Left kidney (tissue), 2 donors: ENCODE results near the gene CNTNAP2. TPM values are rescaled to one million over a fixed set of nuclear protein-coding genes. Genes with fewer than 3 reads are reported as not detected.

ENCODE experiments used
- DNase-seq: peaks from one replicate; pipeline ENCODE4 v3.0.0-alpha.2; 2013
- polyA plus RNA-seq: library from polyadenylated mRNA; unstranded; fragments of 120-200 nt; gene quantifications from one replicate; pipeline ENCODE4 v1.2.1, GENCODE V29; 2013; ENCODE audit not compliant: insufficient read length

CNTNAP2 gene
- polyA plus RNA-seq, 1 donor, result 26.4 TPM

- DNase-seq, result no peak
Observed at GRCh38 chr7:148344406-148344805, 2227.8 kb downstream of the CNTNAP2 start.

DNA sequence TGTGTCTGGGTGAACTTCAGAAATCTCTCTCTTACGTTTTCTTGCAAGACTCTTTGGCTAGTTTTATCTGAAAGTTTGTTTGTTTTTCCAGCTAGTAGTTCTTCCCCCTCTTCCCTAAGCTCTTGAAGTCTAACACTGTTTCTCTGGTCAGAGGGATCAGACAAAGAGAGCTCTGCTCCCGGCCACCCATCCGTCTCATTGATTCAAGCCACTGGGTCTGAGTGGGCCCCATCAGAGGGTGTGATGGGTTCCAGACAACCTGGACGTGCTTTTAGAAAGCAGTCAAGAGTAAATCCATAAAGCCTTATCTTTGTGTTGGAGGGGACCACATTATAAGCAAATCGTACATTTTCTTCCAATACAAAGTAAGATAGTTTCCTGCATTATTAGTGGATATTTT is 2231.4 kb downstream of the CNTNAP2 start:
- no peak for DNase-seq

GRCh38 chr7:148348466-148348865 is 2231.9 kb downstream of the CNTNAP2 start:
- no peak for DNase-seq

- no peak for DNase-seq
Observed at GRCh38 chr7:148356303-148356702, 2239.7 kb downstream of the CNTNAP2 start.

DNA sequence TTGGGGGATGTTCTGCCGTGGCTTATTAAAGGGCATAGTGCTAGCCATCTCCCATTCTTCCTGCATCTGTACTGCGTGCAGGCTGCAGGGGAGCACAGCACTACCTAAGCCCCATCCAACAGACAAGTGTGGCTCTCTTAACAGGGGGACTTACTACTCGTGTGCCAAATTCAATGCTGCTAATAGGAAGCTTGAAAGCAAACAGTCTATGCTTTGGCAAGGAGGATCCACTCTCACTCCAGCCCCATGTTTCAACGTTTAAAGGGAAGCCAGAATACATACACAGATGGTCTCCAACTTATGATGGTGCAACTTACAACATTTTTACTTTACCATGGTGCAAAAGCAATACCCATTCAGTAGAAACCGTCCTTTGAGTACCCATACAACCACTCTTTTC is 2245.9 kb downstream of the CNTNAP2 start:
- DNase-seq, result no peak

GRCh38 chr7:148367731-148368475 is 2251.3 kb downstream of the CNTNAP2 start:
- no peak for DNase-seq

DNA sequence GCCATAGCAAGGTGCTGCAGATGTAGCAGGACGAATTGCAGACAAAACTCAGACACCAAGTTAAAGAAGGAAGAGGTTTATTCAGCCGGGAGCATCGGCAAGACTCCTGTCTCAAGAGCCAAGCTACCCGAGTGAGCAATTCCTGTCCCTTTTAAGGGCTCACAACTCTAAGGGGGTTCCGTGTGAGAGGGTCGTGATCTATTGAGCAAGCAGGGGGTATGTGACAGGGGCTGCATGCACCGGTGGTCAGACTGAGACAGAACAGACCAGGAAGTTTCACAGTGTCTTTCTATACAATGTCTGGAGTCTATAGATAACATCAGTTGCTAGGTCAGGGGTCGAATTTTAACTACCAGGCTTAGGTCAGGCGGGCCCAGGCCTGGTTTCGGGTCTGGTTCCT is 2252.0 kb downstream of the CNTNAP2 start:
- no peak for DNase-seq

DNA sequence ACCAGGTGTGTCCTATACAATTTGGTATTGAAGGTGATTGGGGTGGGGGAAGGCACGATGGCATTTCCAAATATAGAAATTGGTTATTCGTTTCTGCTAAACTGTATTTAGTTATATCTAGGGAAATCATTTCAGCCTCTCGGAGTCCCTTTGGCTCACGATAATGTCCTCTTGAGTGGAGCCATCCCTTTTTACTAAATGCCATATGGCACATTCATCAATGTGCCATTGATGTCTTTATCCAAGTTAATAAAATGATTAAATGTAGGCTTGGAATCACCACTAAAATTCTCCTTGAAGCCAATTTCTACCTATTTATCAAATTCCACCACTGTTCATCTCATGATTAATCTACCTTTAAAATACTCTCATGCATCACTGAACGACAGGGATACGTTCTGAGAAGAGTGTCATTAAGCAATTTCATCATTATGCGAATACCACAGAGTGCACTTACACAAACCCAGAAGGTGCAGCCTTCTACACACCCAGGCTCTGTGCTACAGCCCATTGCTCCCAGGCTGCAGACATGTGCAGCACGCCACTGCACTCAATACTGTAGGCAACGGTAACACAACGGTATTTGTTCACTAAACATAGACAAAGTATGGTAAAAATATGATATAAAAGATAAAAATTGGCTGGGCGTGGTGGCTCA is 2254.8 kb downstream of the CNTNAP2 start:
- no peak for DNase-seq

GRCh38 chr7:148374396-148375259 is 2258.0 kb downstream of the CNTNAP2 start:
- no peak for DNase-seq

DNA sequence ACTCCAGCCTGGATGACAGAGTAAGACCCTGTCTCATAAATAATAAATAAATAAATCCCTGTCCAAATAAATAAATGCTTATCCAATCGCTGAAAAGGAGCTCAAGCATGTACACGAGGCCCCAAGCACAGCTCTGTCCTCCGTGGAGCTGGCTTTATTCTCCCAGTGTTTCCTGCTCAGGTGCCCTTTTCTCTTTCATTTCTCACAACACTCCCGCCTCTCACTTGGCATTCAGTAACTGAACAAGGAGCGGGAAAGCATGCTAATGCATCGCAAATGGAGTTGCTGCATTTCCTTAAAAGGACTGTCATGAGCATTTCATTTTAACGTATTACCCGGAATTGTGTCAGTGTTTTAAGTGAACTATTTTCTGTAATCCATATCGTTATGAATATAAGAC is 2263.1 kb downstream of the CNTNAP2 start:
- DNase-seq, result no peak

- no peak for DNase-seq
Observed at GRCh38 chr7:148380596-148381419, 2264.2 kb downstream of the CNTNAP2 start.

- DNase-seq, result no peak
Observed at GRCh38 chr7:148382596-148382995, 2266.0 kb downstream of the CNTNAP2 start.

DNA sequence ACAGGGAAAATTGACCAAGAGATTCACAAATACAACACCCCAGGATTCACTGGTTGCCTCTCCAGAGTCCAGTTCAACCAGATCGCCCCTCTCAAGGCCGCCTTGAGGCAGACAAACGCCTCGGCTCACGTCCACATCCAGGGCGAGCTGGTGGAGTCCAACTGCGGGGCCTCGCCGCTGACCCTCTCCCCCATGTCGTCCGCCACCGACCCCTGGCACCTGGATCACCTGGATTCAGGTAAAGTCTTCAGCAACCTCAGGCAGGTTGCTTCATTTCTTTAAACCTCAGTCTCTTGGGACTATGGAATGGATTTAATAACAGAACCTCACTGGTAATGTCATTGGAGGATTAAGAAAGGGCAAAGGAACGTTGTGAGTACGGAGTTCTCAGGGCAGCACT is 2267.1 kb downstream of the CNTNAP2 start:
- no peak for DNase-seq

DNA sequence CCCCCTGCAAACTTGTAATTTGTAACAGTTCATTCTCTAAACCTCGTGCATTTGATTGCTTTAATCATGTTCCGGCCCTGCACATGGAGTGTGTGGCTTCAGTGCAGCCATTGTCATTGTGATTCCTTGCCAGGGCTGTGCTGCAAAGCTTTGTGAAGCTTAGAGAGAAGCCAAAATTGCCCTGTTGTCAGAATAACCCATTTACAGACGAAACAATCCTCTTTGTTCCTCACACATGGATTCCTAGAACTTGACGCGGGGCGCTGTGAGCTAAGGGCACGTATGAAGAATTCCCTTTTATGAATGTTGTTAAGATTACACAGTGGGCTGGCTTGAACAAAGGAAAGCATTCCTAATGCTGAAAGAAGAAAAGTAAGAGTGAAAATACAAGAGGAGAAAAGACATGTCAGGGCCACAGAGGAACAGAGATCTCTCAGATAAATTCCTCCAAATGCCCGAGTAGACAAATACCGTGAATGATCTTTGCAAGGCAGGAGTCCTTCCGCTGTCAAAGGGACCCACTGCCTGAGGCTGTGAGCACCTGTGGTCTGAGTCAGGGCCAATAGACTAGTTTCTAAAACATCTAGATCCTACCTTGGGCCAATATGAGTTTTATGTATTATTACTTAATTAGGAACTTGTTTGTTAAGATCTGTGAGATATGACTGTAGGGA is 2268.5 kb downstream of the CNTNAP2 start:
- no peak for DNase-seq

DNA sequence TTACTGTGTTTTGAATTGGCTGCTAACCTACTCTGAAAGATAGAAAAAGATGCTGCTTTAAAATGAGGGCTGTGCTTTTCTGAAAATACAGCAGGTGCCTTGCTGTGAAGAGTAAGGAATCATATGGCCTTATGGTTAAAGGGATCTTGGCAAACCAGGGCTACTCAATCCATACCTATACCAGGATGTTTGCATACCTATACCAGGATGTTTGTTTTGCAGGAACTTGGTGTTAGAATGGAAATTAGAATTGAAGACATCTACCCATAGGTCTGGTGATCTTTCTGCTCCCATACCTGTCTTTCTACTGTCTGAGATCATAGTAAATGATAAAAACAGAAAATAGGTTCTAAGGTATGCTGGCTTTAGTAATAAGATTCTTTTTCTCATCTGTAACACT is 2273.8 kb downstream of the CNTNAP2 start:
- DNase-seq, result no peak

DNA sequence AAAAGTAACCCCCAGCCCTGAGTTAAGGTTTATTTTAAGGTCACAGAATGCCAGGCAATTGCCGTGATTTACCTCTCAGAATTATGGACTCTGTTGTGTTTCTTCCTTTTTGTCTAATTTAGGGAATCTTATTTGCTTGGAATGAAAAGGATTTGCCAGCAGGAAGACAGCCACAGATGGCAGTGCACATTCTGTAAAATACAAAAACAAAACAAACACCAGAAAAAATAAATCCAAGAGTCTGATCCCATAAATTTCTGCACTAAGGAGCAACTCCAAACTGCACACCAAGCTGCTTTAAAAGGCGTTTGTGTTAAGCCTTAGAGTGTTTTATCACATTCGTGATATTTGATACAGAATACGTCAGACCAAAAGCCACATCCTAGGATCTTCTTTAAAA is 2275.0 kb downstream of the CNTNAP2 start:
- DNase-seq, result peak; percentile 35

DNA sequence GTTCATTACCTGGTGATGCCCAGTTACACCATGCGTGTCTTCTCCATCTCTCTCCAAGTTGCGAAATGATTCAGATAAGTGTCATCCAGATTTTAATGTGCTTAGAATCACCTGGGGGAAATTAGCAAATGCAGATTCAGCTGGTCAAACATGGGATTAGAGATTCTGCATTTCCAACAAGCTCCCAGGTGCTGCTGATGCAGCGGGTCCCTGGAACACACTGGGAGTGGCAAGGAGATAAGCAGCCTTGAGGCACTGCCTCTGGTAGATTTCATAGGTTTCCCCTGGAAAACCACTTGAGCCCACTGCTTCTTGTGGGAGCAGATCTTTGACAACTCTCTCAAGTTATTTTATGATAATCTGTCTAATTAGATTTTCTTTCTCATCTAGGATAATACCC is 2278.0 kb downstream of the CNTNAP2 start:
- no peak for DNase-seq

DNA sequence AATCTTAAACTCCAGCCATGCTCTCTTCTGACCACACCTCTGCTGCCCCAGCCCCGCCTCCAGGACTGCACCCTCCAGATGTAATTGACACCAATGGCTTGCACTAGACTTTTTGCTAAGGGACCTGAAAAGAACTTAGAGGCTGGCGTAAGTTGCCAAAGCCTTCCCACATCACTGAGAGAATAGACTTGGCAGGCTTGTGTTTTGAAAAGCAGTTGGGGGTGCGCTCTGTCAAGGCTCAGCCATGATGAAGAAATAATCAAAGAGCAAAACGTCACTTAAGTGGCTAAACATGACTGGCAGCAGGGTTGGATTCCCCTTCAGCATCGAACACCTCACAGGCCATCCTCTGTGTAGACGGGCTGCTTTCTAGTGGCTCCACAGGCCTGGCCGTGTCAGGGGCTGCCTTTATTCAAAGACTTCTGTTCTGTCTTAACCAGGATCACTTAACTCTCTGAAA is 2278.8 kb downstream of the CNTNAP2 start:
- DNase-seq, result no peak

DNA sequence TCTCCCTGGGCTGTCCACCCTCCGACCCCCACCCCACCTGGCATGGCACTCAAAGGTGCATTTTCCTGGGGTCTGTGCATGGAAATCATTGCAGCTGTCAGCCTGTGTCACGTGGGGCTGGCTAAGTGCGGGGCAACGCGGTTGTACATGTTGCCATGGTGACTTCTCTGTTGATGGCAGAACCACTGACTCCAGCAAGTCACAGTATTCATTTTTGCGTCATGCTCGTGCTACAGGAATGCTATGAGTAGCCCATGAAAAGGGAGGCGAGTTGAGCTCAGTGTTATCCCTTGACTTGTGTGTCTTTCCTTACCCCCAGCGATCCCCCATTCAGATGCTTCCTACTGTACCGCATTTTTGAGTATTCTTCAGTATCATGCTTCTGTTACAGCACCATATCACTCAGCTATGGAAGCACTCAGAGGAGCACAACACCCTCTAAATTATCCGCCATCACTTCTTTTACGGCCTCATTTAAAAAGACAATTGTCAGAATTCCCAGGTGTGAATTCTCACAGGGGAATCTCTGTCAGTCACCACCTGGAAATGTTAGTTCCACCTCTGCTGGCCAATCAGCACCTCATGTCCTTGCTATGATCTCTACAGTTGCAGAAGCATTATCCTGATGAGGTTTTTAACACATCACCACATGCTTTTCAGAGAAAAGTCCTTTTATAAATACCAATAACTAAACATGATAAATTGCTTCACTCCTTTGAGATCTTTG is 2279.6 kb downstream of the CNTNAP2 start:
- DNase-seq, result no peak

GRCh38 chr7:148397056-148397455 is 2280.5 kb downstream of the CNTNAP2 start:
- DNase-seq, result no peak

DNA sequence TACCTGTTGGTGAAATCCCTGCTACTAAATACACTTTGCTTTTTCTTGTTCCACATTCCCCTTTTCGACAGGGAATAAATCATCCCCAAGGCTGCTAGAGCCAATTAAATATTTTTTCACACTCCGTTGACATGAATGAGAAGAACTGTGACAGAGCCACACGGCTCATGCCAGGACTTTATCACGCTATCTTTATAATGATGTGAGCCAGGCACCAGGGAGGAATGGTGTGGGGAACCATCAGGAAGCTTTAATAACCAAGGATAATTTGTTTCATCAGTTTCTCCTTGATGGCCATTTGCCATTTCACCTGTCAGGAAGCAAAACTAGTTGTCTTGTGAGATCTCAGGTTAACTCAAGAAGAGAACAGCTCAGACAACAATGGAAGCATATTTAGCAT is 2280.9 kb downstream of the CNTNAP2 start:
- no peak for DNase-seq
